Upper lobe of right lung (tissue), 1 donor: ENCODE results near the gene ETV6. TPM values are rescaled to one million over a fixed set of nuclear protein-coding genes. Genes with fewer than 3 reads are reported as not detected.

Source experiments
- ATAC-seq: fragments of 200-7000 bp; cut with Tn5 transposase; one replicate; pipeline ENCODE4 v1.9.1; 2020; ENCODE audit warnings: mild to moderate bottlenecking, moderate library complexity
- DNase-seq: peaks from one replicate; pipeline ENCODE4 v3.0.0-alpha.2; 2020
- H3K27ac ChIP-seq: fragments of 200-600 bp; one replicate; pipeline ENCODE4 v1.8.0; 2022
- H3K27me3 ChIP-seq: fragments of 200-600 bp; one replicate; pipeline ENCODE4 v1.8.0; 2022; ENCODE audit warnings: mild to moderate bottlenecking
- H3K36me3 ChIP-seq: fragments of 200-600 bp; one replicate; pipeline ENCODE4 v1.8.0; 2022
- H3K4me1 ChIP-seq: fragments of 200-600 bp; one replicate; pipeline ENCODE4 v1.8.0; 2022
- H3K4me3 ChIP-seq: fragments of 200-600 bp; one replicate; pipeline ENCODE4 v1.8.0; 2022; ENCODE audit warnings: mild to moderate bottlenecking
- H3K9me3 ChIP-seq: fragments of 200-600 bp; one replicate; pipeline ENCODE4 v1.8.0; 2022
- intact Hi-C: fragments of 100-400 bp; cut with DNase I; formaldehyde crosslinking; loops from one replicate; pipeline ENCODE4 v1.11.0; 2022
- total RNA-seq: library from RNA; stranded (reverse); fragmentation: NEBNext Ultra II Directional; extraction: Animal tissue kit (Norgen Biotek cat#: 25700); gene quantifications from one replicate; pipeline ENCODE4 v1.2.1, GENCODE V29; 2021
- TF ChIP-seq, protein P1 (sequence below): fragments of 200-600 bp; IDR thresholded peaks from one replicate; pipeline ENCODE4 v1.8.0; 2022; ENCODE audit warnings: antibody characterized with exemption
- donor health status: DM: no; HTN: yes; CAD: no; lungs with severe emphysema.

The ETV6 gene
- total RNA-seq, 1 donor from 2014 or later = 45.0 TPM

DNA sequence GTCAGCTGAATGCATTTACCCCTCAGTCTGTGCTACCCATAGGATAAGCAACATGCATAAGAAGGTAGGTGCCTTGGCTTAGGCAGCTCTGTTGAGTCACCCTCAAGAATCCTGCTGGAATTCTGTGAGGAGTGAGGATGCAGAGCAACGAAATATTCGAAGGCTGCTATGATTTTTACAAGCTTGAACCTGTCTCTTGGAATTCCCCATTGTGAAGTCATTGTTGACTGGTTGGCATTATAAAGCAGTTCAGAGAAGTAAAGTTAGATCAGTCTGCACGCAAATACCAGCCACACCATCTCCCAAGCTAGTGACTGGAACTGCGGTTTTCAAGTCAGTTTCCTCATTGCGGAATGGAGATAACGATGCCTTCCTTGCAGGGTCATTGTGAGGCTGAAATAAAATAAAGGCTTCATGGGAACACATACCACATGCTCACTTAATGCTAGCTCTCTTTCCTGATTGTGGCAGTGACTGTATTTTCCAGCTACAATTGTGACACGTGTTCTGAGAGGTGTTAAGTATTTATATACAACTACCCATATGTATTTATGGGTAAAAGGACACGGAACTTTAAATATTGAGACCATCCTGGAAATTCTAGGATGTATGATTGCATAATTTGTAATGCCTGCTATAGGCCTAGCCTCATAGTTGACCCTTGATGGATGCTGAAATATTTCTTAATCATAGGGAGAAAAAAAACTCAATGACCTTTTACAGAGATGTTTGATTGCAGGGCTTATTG lies 96.7 kb downstream of the ETV6 start:
- Histone ChIP-seq H3K36me3 (no peaks in the 10 kb centered on the region), H3K27me3 (no peaks in the 10 kb centered on the region), H3K27ac (no peak overlapping the region), H3K9me3 (no peaks in the 10 kb centered on the region), H3K4me3 (no peak overlapping the region), H3K4me1 (peaks cover 32% of the 10 kb centered on the region)
- intact Hi-C loops = no loop called here
- TF ChIP-seq, protein P1, sequence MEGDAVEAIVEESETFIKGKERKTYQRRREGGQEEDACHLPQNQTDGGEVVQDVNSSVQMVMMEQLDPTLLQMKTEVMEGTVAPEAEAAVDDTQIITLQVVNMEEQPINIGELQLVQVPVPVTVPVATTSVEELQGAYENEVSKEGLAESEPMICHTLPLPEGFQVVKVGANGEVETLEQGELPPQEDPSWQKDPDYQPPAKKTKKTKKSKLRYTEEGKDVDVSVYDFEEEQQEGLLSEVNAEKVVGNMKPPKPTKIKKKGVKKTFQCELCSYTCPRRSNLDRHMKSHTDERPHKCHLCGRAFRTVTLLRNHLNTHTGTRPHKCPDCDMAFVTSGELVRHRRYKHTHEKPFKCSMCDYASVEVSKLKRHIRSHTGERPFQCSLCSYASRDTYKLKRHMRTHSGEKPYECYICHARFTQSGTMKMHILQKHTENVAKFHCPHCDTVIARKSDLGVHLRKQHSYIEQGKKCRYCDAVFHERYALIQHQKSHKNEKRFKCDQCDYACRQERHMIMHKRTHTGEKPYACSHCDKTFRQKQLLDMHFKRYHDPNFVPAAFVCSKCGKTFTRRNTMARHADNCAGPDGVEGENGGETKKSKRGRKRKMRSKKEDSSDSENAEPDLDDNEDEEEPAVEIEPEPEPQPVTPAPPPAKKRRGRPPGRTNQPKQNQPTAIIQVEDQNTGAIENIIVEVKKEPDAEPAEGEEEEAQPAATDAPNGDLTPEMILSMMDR = no peak
- peak; percentile 58 for ATAC-seq
- DNase-seq = no peak

DNA sequence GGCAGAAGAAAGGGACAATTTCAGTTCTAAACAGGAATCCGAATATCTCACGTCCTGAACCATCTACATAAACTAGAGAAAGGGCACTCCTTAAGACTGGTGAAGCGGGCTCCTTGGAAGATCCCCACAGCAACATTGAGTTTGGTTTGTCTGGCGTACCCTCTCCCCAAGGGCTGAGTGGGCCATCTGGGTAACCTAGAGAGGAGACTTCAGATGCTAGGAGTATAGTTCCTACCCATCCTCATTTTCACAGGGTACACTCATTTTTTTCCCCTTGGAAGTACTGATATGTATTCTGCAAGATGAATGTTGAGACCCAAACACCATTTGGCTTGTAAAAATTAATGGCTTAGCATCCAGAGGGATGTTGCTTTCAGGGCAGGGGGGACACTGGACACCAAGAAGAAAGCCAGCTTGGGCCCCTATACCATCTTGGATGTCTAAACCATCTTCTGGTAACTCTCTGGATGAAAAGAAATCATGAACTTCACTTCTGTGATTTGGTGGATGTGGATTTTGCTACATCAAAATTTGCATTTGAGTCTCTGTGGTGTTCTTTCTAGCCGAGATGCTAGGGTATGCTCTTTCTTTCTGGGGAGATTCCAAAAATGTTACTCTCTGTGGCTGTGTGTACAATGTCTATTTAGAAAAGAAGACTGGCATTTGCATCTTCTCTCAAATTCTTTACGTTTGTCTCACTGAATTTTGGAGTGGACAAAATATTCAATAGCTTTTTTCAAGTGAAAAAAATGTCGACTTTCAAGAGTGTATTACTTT lies 97.7 kb downstream of the ETV6 start:
- TF ChIP-seq, protein P1 = no peak

DNA sequence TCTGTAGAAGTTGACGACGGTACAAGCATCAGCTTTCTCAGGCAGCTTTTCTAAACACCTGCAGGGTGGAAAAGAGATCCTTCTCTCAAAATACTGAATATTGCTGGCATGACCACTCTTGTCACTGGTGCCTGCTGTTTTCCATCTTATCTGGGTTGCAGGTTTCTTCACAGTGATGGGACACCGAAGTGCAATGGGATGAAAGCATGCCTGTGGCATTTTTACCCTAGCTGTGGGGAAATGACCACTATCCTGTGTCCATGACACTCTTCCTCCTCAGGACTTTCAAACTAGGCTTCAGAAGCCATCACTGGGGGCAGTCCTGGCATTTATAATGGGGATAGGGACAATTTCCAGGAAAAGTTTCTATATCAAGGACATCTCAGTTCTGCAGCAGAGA lies 98.5 kb downstream of the ETV6 start:
- no peak for ATAC-seq
- Histone ChIP-seq H3K27me3 (no peaks in the 10 kb centered on the region), H3K4me3 (no peak overlapping the region), H3K9me3 (no peaks in the 10 kb centered on the region), H3K4me1 (peaks cover 23% of the 10 kb centered on the region), H3K36me3 (no peaks in the 10 kb centered on the region), H3K27ac (no peak overlapping the region)
- intact Hi-C loops = no loop called here
- TF ChIP-seq, protein P1 = no peak
- DNase-seq = no peak

More for the DNA sequence above, 97.7 kb downstream of the ETV6 start:
- Histone ChIP-seq H3K4me1 (peaks cover 23% of the 10 kb centered on the region), H3K4me3 (no peak overlapping the region), H3K27me3 (no peaks in the 10 kb centered on the region), H3K36me3 (no peaks in the 10 kb centered on the region), H3K27ac (no peak overlapping the region), H3K9me3 (no peaks in the 10 kb centered on the region)
- ATAC-seq = no peak
- intact Hi-C loops = no loop called here
- no peak for DNase-seq

DNA sequence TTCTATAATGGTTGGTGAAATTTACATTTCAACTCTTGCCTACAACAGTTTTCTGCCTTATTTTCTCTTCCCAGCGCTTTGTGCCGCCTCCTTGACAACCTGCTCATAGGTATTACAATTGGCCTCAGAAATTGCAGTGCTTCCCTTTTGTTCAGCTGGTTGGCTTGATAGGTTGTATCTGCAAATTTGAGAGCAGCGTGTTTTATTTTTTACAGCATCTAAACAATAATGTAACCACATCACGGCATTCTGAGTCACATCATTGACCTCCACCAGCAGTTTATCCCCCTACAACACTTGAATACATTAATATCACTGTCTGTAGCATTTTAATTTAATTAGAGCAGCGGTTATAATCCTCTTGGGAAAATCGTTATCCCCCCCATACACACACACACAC lies 99.4 kb downstream of the ETV6 start:
- TF ChIP-seq, protein P1 = no peak
- no peak for ATAC-seq
- no peak for DNase-seq
- H3K4me3 ChIP-seq = no peak overlapping the region
- H3K27me3 ChIP-seq = no peaks in the 10 kb centered on the region
- H3K9me3 ChIP-seq = no peaks in the 10 kb centered on the region
- intact Hi-C loops = no loop called here
- H3K36me3 ChIP-seq = peaks cover 6% of the 10 kb centered on the region
- peaks cover 23% of the 10 kb centered on the region for H3K4me1 ChIP-seq
- H3K27ac ChIP-seq = no peak overlapping the region

DNA sequence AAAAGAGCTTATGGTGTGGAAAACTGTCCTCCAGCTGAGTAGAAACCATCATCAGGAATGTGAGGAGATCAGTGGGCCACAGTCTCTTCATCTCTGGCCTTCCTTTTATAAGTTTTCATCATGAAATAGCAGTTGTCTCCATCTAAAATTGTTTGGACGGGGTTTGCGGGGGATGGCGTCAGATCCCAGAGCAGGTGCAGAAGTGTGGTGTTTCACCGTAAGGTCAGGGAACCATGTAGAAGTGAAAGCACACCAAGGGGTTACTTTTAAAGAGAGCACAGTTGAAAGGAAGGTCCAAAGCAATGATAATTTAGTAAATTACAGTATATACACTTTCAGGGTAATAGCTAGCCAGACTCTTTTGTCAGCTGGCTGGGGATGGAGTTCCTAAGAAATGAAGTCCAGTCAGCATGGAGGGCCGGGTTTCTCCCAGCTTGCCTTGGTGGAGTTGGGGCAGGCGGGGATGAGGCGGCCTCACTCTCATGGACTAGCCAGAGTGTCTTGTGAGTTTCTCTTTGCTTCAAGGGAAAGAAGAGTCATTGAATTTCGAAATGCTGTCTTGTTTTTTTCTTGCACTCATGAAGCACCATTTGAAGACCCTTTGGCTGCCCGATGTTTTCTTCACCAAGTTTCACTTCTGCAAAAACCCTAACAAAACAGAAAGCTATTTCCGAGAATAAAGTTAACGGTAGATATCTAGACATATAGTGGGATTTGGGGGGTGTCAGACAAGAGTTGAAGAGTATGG lies 100.6 kb downstream of the ETV6 start:
- TF ChIP-seq, protein P1 = no peak
- Histone ChIP-seq H3K27ac (peak overlapping the region; percentile 49), H3K27me3 (no peaks in the 10 kb centered on the region), H3K4me1 (peaks cover 23% of the 10 kb centered on the region), H3K4me3 (no peak overlapping the region), H3K9me3 (no peaks in the 10 kb centered on the region), H3K36me3 (peaks cover 17% of the 10 kb centered on the region)
- ATAC-seq = peak; percentile 68
- intact Hi-C loops = no loop called here
- DNase-seq = no peak
